ENCODE measurements around the gene COG6.

COG6 gene

DNA sequence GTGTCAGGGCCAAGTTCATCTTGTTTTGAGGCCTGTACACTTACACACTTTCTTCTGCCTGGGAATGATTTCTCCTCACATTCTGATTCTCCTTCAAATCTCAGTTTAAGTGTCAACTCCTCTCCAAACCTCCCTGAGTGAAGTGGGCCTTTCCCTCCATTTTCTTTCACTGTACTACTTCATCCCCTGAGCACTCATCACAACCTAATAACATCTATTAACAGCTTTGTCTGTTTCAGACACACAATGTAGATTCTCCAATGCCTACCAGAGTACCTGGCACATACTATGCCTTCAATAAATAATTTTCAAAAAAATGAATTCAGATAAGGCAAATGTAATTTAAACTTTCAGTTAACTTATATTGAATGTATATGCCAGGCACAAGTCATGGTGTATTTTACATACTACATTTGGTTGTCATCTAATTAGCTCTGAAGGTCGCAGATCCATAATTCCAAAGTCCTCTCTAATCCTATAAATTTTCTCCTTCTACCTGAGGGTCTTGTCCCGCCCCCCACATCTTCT, 357 bp upstream of the COG6 start:
- H3K9me3 ChIP-seq (ENCODE audit: low read length) = no peaks in the 10 kb centered on the region
- H3K4me3 ChIP-seq (ENCODE audit: low read length) = peak overlapping the region; percentile 57
- H3K4me1 ChIP-seq (ENCODE audit: insufficient read depth, low read length) = peaks cover 9% of the 10 kb centered on the region
- H3K36me3 ChIP-seq (ENCODE audit: insufficient read depth, low read length) = peaks cover 3% of the 10 kb centered on the region
- H3K27me3 ChIP-seq (ENCODE audit: insufficient read depth, low read length) = no peaks in the 10 kb centered on the region
- peak overlapping the region; percentile 73 for H2AFZ ChIP-seq (ENCODE audit: low read depth, low read length)

- Histone ChIP-seq H3K9me3 (ENCODE audit: low read length) (no peaks in the 10 kb centered on the region), H3K36me3 (ENCODE audit: insufficient read depth, low read length) (peaks cover 14% of the 10 kb centered on the region), H3K27me3 (ENCODE audit: insufficient read depth, low read length) (no peaks in the 10 kb centered on the region), H3K4me3 (ENCODE audit: low read length) (peak overlapping the region; percentile 57), H2AFZ (ENCODE audit: low read depth, low read length) (peak overlapping the region; percentile 73), H3K4me1 (ENCODE audit: insufficient read depth, low read length) (peaks cover 9% of the 10 kb centered on the region)
Measured at GRCh38 chr13:39656325-39656677, 839 bp downstream of the COG6 start.

DNA sequence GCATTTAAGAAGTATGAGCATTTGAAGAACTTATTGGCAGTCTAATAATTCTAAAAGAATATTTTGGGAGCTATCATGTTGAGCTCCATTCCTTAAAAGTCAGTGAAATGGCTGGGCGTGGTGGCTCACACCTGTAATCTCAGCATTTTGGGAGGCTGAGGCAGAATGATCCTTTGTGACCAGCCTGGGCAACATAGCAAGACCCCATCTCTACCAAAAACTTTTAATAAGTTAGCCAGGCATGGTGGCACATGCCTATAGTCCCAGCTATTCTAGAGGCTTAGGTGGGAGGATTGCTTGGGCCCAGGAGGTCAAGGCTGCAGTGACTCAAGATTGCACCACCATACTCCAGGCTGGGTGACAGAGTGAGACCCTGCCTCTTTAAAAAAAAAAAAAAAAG, 8.0 kb downstream of the COG6 start:
- Histone ChIP-seq H3K4me3 (ENCODE audit: low read length) (no peak overlapping the region), H2AFZ (ENCODE audit: low read depth, low read length) (no peak overlapping the region), H3K9me3 (ENCODE audit: low read length) (no peaks in the 10 kb centered on the region), H3K27me3 (ENCODE audit: insufficient read depth, low read length) (no peaks in the 10 kb centered on the region), H3K36me3 (ENCODE audit: insufficient read depth, low read length) (peaks cover 32% of the 10 kb centered on the region), H3K4me1 (ENCODE audit: insufficient read depth, low read length) (no peaks in the 10 kb centered on the region)

DNA sequence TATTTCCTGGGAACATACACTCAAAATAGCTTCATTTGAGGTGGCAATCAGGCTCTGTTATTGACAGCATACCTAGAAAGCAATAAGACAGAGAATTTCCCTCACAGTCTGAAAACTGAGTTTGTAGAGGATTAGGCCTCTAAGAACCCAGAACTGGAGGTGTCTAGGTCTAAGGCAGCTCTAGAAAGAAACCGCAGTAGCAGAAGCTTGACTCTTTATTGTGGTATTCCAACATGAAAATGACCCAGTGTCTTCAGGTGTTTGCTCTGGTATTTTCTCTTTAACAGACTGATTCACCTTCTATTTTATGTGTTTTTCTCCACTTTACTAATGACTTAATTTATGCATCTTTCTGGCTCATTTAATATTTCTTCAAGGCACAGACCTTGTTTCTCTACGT, 8.5 kb downstream of the COG6 start:
- Histone ChIP-seq H3K4me3 (ENCODE audit: low read length) (no peak overlapping the region), H2AFZ (ENCODE audit: low read depth, low read length) (no peak overlapping the region), H3K4me1 (ENCODE audit: insufficient read depth, low read length) (no peaks in the 10 kb centered on the region), H3K27me3 (ENCODE audit: insufficient read depth, low read length) (no peaks in the 10 kb centered on the region), H3K9me3 (ENCODE audit: low read length) (no peaks in the 10 kb centered on the region), H3K36me3 (ENCODE audit: insufficient read depth, low read length) (peaks cover 32% of the 10 kb centered on the region)

- H3K4me3 ChIP-seq (ENCODE audit: low read length) = no peak overlapping the region
Measured at GRCh38 chr13:39665763-39666162, 10.3 kb downstream of the COG6 start.

GRCh38 chr13:39670445-39670844, 15.0 kb downstream of the COG6 start:
- Histone ChIP-seq H3K36me3 (ENCODE audit: insufficient read depth, low read length) (peaks cover 14% of the 10 kb centered on the region), H3K27me3 (ENCODE audit: insufficient read depth, low read length) (no peaks in the 10 kb centered on the region), H3K4me1 (ENCODE audit: insufficient read depth, low read length) (no peaks in the 10 kb centered on the region), H3K4me3 (ENCODE audit: low read length) (no peak overlapping the region), H3K9me3 (ENCODE audit: low read length) (peaks cover 2% of the 10 kb centered on the region), H2AFZ (ENCODE audit: low read depth, low read length) (no peak overlapping the region)

More at GRCh38 chr13:39665763-39666162, 10.3 kb downstream of the COG6 start:
- no peaks in the 10 kb centered on the region for H3K4me1 ChIP-seq (ENCODE audit: insufficient read depth, low read length)
- no peak overlapping the region for H2AFZ ChIP-seq (ENCODE audit: low read depth, low read length)
- no peaks in the 10 kb centered on the region for H3K27me3 ChIP-seq (ENCODE audit: insufficient read depth, low read length)
- no peaks in the 10 kb centered on the region for H3K9me3 ChIP-seq (ENCODE audit: low read length)
- H3K36me3 ChIP-seq (ENCODE audit: insufficient read depth, low read length) = peaks cover 22% of the 10 kb centered on the region

GRCh38 chr13:39672378-39673132, 17.1 kb downstream of the COG6 start:
- no peaks in the 10 kb centered on the region for H3K4me1 ChIP-seq (ENCODE audit: insufficient read depth, low read length)
- H2AFZ ChIP-seq (ENCODE audit: low read depth, low read length) = no peak overlapping the region
- peaks cover 2% of the 10 kb centered on the region for H3K9me3 ChIP-seq (ENCODE audit: low read length)
- H3K4me3 ChIP-seq (ENCODE audit: low read length) = no peak overlapping the region
- H3K36me3 ChIP-seq (ENCODE audit: insufficient read depth, low read length) = peaks cover 3% of the 10 kb centered on the region
- no peaks in the 10 kb centered on the region for H3K27me3 ChIP-seq (ENCODE audit: insufficient read depth, low read length)

DNA sequence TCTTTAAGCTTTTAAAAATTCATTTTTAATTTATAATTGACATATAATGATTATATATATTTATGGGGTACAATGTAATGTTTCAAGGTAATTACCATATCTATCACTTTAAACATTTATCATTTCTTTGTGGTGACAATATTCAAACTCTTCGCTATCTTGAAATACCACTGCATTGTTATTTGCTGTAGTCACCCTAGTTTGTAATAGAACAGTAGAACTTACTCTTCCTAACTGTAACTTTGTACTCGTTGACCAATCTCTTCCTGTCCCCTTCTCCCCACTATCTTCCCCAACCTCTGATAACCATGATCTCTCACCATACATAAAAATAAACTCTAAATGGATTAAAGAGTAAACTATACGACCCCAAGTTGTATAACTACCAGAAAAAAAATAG, 20.4 kb downstream of the COG6 start:
- H3K36me3 ChIP-seq (ENCODE audit: insufficient read depth, low read length) = peaks cover 21% of the 10 kb centered on the region
- H2AFZ ChIP-seq (ENCODE audit: low read depth, low read length) = no peak overlapping the region

GRCh38 chr13:39676315-39676876, 20.9 kb downstream of the COG6 start:
- no peak overlapping the region for H2AFZ ChIP-seq (ENCODE audit: low read depth, low read length)
- no peaks in the 10 kb centered on the region for H3K27me3 ChIP-seq (ENCODE audit: insufficient read depth, low read length)
- no peaks in the 10 kb centered on the region for H3K4me1 ChIP-seq (ENCODE audit: insufficient read depth, low read length)
- H3K36me3 ChIP-seq (ENCODE audit: insufficient read depth, low read length) = peaks cover 26% of the 10 kb centered on the region
- H3K9me3 ChIP-seq (ENCODE audit: low read length) = peaks cover 5% of the 10 kb centered on the region
- no peak overlapping the region for H3K4me3 ChIP-seq (ENCODE audit: low read length)

More for the DNA sequence above, 20.4 kb downstream of the COG6 start:
- H3K4me1 ChIP-seq (ENCODE audit: insufficient read depth, low read length) = no peaks in the 10 kb centered on the region
- H3K4me3 ChIP-seq (ENCODE audit: low read length) = no peak overlapping the region
- H3K9me3 ChIP-seq (ENCODE audit: low read length) = peaks cover 5% of the 10 kb centered on the region
- H3K27me3 ChIP-seq (ENCODE audit: insufficient read depth, low read length) = no peaks in the 10 kb centered on the region

DNA sequence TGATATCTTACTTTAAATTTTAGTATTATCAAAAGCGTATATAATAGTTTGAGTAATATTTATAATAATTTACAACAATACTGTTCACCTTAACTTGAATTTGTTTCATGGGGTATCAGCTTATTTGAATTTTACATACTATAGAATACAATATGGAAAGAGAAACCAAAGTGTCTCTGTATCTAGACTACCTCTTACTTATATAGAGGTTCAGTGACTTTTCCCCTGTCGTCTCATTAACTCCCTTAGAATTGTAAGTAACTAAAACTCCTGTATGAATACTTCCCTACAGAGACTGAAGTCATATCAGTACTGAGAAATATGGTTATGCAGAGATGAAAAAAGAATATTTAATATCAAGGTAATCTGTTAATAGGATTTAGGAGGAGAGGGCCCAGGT, 26.8 kb downstream of the COG6 start:
- H3K9me3 ChIP-seq (ENCODE audit: low read length) = peaks cover 4% of the 10 kb centered on the region
- peaks cover 30% of the 10 kb centered on the region for H3K36me3 ChIP-seq (ENCODE audit: insufficient read depth, low read length)
- H3K4me3 ChIP-seq (ENCODE audit: low read length) = no peak overlapping the region
- H2AFZ ChIP-seq (ENCODE audit: low read depth, low read length) = no peak overlapping the region
- H3K27me3 ChIP-seq (ENCODE audit: insufficient read depth, low read length) = no peaks in the 10 kb centered on the region
- no peaks in the 10 kb centered on the region for H3K4me1 ChIP-seq (ENCODE audit: insufficient read depth, low read length)

- H3K4me3 ChIP-seq (ENCODE audit: low read length) = no peak overlapping the region
- no peaks in the 10 kb centered on the region for H3K4me1 ChIP-seq (ENCODE audit: insufficient read depth, low read length)
- H3K27me3 ChIP-seq (ENCODE audit: insufficient read depth, low read length) = no peaks in the 10 kb centered on the region
- peaks cover 4% of the 10 kb centered on the region for H3K9me3 ChIP-seq (ENCODE audit: low read length)
- H2AFZ ChIP-seq (ENCODE audit: low read depth, low read length) = no peak overlapping the region
- H3K36me3 ChIP-seq (ENCODE audit: insufficient read depth, low read length) = peaks cover 30% of the 10 kb centered on the region
Measured at GRCh38 chr13:39682788-39683187, 27.3 kb downstream of the COG6 start.

GRCh38 chr13:39684531-39685137, 29.2 kb downstream of the COG6 start:
- H3K27me3 ChIP-seq (ENCODE audit: insufficient read depth, low read length) = no peaks in the 10 kb centered on the region
- no peak overlapping the region for H2AFZ ChIP-seq (ENCODE audit: low read depth, low read length)
- H3K36me3 ChIP-seq (ENCODE audit: insufficient read depth, low read length) = peaks cover 25% of the 10 kb centered on the region
- no peaks in the 10 kb centered on the region for H3K4me1 ChIP-seq (ENCODE audit: insufficient read depth, low read length)
- H3K9me3 ChIP-seq (ENCODE audit: low read length) = peaks cover 4% of the 10 kb centered on the region
- no peak overlapping the region for H3K4me3 ChIP-seq (ENCODE audit: low read length)

- no peaks in the 10 kb centered on the region for H3K27me3 ChIP-seq (ENCODE audit: insufficient read depth, low read length)
- H3K36me3 ChIP-seq (ENCODE audit: insufficient read depth, low read length) = peaks cover 19% of the 10 kb centered on the region
- H3K4me3 ChIP-seq (ENCODE audit: low read length) = no peak overlapping the region
- H2AFZ ChIP-seq (ENCODE audit: low read depth, low read length) = no peak overlapping the region
- H3K9me3 ChIP-seq (ENCODE audit: low read length) = no peaks in the 10 kb centered on the region
- H3K4me1 ChIP-seq (ENCODE audit: insufficient read depth, low read length) = no peaks in the 10 kb centered on the region
Measured at GRCh38 chr13:39685652-39686051, 30.2 kb downstream of the COG6 start.

Measured in neuron (in vitro differentiated cells).